Activated T-cell treated with anti-CD3 and anti-CD28 coated beads, Interleukin-2, amount 50 U/mL, for 4 hours (primary cell): Measurements from ENCODE around the gene ST7. TPM values are rescaled to one million over a fixed set of nuclear protein-coding genes. Genes with fewer than 3 reads are reported as not detected.
"Not testable (repeated sequence)": the region's sequence is repeated elsewhere in the genome, so short reads cannot be mapped to it uniquely, and the experiment has no call there.

ENCODE experiments used
- ATAC-seq, 2 donors: fragments of 200-7000 bp; cut with Tn5 transposase; one replicate each; pipeline ENCODE4 v1.10.0; 2021
- DNase-seq: peaks from one replicate; pipeline ENCODE4 v3.0.0-alpha.2; 2020
- H3K27me3 Mint-ChIP-seq: one replicate; pipeline ENCODE4 v1.8.0; 2021; ENCODE audit warnings: low read depth, mixed read lengths
- H3K36me3 Mint-ChIP-seq: one replicate; pipeline ENCODE4 v1.8.0; 2022; ENCODE audit warnings: mixed read lengths; ENCODE audit not compliant: insufficient read depth
- H3K4me1 Mint-ChIP-seq: one replicate; pipeline ENCODE4 v1.8.0; 2021; ENCODE audit warnings: low read depth, mixed read lengths
- H3K4me3 Mint-ChIP-seq: one replicate; pipeline ENCODE4 v1.8.0; 2021; ENCODE audit warnings: mild to moderate bottlenecking, moderate library complexity, mixed read lengths
- H3K9me3 Mint-ChIP-seq: one replicate; pipeline ENCODE4 v1.8.0; 2021; ENCODE audit warnings: mixed read lengths
- total RNA-seq, 3 donors: library from RNA; stranded (reverse); gene quantifications; one replicate each; pipeline ENCODE4 v1.2.1, GENCODE V29; 2021

The ST7 gene
- total RNA-seq, 3 donors from 2014 or later, result 7.7 to 10.5 (median 10.0) TPM

DNA sequence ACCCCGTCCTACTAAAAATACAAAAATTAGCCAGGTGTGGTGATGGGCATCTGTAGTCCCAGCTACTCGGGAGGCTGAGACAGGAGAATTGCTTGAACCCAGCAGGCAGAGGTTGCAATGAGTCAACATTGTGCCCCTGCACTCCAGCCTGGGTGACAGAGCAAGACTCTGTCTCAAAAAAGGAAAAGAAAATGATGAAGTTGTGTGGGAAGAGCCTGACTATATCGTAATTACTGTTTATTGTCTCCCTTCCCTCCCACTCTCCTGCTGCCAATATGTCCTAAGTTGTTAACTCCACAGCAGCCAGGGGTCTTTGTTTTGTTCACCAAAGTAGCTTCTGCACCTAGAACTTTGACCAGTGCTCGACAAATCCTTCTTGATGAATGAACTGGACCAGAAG lies 16.5 kb upstream of the ST7 start:
- not testable (repeated sequence) for H3K9me3 Mint-ChIP-seq, H3K36me3 Mint-ChIP-seq, H3K4me1 Mint-ChIP-seq, ATAC-seq, DNase-seq, H3K4me3 Mint-ChIP-seq
- peaks cover 23% of the 10 kb centered on the region for H3K27me3 Mint-ChIP-seq

DNA sequence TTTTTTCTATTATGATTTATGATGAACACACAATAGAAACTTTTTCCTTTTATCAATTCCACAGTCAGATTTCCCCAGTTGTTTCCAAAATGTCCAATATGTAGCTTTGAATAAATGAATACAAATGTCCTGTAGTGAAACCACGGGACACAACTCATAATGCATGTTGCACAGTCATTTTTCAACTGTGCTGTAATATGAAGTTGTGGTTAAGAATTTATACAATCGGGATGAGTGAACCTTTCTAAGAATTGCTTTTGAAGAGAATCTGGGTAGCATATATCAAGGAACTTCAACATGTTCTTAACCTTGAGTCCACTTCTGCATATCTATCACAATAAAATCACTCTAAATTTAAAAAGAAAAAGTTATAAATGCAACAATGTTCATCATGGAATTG lies 14.6 kb upstream of the ST7 start:
- ATAC-seq, result peak in 1 of 2 donors; percentile 50

GRCh38 chr7:116940689-116941370 lies 12.5 kb upstream of the ST7 start:
- no peak overlapping the region for H3K4me3 Mint-ChIP-seq

More for the DNA sequence above, 14.6 kb upstream of the ST7 start:
- no peaks in the 10 kb centered on the region for H3K36me3 Mint-ChIP-seq
- H3K4me1 Mint-ChIP-seq, result no peaks in the 10 kb centered on the region
- H3K4me3 Mint-ChIP-seq, result no peak overlapping the region
- no peak for DNase-seq
- no peaks in the 10 kb centered on the region for H3K9me3 Mint-ChIP-seq
- peaks cover 23% of the 10 kb centered on the region for H3K27me3 Mint-ChIP-seq

GRCh38 chr7:116942504-116942903 lies 10.8 kb upstream of the ST7 start:
- Mint-ChIP-seq H3K4me3 (no peak overlapping the region), H3K4me1 (no peaks in the 10 kb centered on the region), H3K27me3 (peaks cover 6% of the 10 kb centered on the region), H3K36me3 (no peaks in the 10 kb centered on the region), H3K9me3 (no peaks in the 10 kb centered on the region)
- ATAC-seq (no peak), DNase-seq (no peak)

More at GRCh38 chr7:116940689-116941370, 12.5 kb upstream of the ST7 start:
- no peaks in the 10 kb centered on the region for H3K4me1 Mint-ChIP-seq
- no peaks in the 10 kb centered on the region for H3K36me3 Mint-ChIP-seq
- ATAC-seq (no peak), DNase-seq (no peak)
- no peaks in the 10 kb centered on the region for H3K9me3 Mint-ChIP-seq
- H3K27me3 Mint-ChIP-seq, result peaks cover 14% of the 10 kb centered on the region

DNA sequence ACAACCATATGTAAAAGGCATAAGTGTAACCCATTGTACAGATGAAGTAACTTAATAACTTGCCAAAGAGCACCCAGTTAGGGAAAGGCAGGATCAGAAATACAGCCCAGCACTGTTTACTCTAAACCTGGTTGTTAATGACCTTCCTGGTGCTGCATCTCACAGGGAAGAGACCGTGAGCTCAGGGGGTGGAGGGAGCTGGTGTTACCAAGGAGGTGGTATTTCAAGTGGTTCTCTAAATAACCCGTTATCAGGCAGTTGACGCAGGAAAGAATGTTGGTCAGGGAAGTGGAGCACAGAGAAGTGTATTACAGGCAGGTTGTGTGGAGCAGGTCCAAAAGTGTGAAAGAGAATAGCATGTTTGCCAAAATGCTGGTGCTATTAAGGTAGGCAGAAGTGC lies 4.4 kb upstream of the ST7 start:
- ATAC-seq, result no peak
- Mint-ChIP-seq H3K4me1 (peaks cover 4% of the 10 kb centered on the region), H3K27me3 (peaks cover 2% of the 10 kb centered on the region), H3K36me3 (no peaks in the 10 kb centered on the region), H3K9me3 (no peaks in the 10 kb centered on the region), H3K4me3 (no peak overlapping the region)
- DNase-seq, result no peak

GRCh38 chr7:116949941-116950801 lies 3.1 kb upstream of the ST7 start:
- ATAC-seq (no peak), DNase-seq (no peak)
- H3K27me3 Mint-ChIP-seq, result peaks cover 2% of the 10 kb centered on the region
- no peaks in the 10 kb centered on the region for H3K36me3 Mint-ChIP-seq
- no peak overlapping the region for H3K4me3 Mint-ChIP-seq
- H3K4me1 Mint-ChIP-seq, result peaks cover 12% of the 10 kb centered on the region
- H3K9me3 Mint-ChIP-seq, result no peaks in the 10 kb centered on the region

GRCh38 chr7:116950889-116951351 lies 2.4 kb upstream of the ST7 start:
- no peaks in the 10 kb centered on the region for H3K9me3 Mint-ChIP-seq
- peaks cover 20% of the 10 kb centered on the region for H3K4me1 Mint-ChIP-seq
- ATAC-seq (no peak), DNase-seq (no peak)
- no peak overlapping the region for H3K4me3 Mint-ChIP-seq
- H3K27me3 Mint-ChIP-seq, result peaks cover 2% of the 10 kb centered on the region
- no peaks in the 10 kb centered on the region for H3K36me3 Mint-ChIP-seq

- no peaks in the 10 kb centered on the region for H3K36me3 Mint-ChIP-seq
- peaks cover 2% of the 10 kb centered on the region for H3K27me3 Mint-ChIP-seq
- no peaks in the 10 kb centered on the region for H3K9me3 Mint-ChIP-seq
- no peak for ATAC-seq
- no peak overlapping the region for H3K4me3 Mint-ChIP-seq
- H3K4me1 Mint-ChIP-seq, result peaks cover 26% of the 10 kb centered on the region
- no peak for DNase-seq
These were observed 1.7 kb upstream of the ST7 start for GRCh38 chr7:116951366-116952292.

GRCh38 chr7:116952635-116953371 lies 498 bp upstream of the ST7 start:
- DNase-seq, result no peak
- peak in 1 of 2 donors; percentile 4 for ATAC-seq
- Mint-ChIP-seq H3K27me3 (no peaks in the 10 kb centered on the region), H3K9me3 (no peaks in the 10 kb centered on the region), H3K4me1 (peaks cover 27% of the 10 kb centered on the region), H3K4me3 (peak overlapping the region; percentile 82), H3K36me3 (no peaks in the 10 kb centered on the region)

DNA sequence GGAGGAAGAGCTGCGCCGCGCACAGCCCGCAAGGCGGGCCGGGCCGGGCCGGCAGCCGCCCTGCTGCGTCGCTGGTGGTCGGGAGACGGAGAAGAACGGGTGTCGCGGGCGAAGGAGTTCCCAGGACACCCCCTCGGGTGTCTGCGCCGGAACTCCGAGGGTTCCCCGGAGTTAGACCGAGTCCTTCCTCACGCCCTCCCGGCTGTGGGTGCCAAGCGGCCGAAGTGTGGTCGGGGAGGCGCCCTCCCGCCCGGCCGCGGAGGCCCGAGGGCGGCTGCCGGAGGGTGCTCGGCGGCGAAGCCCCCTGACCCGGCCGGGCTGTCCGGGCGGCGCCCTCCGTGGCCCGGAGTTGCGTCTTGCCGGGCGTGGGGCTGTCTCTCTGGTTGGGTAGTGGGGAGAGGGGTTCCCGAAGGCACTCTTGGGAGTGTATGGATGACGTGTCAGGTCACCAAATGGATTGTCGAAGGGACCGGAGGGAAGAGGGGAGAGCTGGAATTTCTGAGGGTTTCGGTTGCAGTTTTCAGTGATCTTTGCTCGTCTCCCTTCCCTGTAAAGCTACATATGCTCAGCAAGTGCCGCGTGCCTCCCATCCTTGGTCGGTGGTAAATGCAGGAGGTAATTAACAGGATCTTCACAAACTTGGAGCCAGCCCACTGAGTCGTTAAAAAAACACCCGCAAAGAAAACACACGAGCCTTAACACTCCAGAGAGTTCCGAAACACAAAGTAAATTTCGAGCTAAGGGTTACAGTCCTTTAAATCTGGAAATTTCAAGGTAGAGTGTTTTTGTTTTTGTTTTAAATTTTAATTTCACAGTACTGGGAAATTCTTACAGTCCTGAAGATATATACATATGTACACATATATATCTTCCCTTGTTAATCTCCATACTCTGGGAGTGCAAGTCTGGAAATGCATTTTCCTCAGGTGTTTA lies 871 bp downstream of the ST7 start:
- no peak for DNase-seq
- Mint-ChIP-seq H3K36me3 (no peaks in the 10 kb centered on the region), H3K4me1 (peaks cover 27% of the 10 kb centered on the region), H3K27me3 (no peaks in the 10 kb centered on the region), H3K4me3 (peak overlapping the region; percentile 93), H3K9me3 (no peaks in the 10 kb centered on the region)
- peak; percentile 10 to 13 for ATAC-seq

- Mint-ChIP-seq H3K9me3 (no peaks in the 10 kb centered on the region), H3K4me3 (peak overlapping the region; percentile 93), H3K36me3 (no peaks in the 10 kb centered on the region), H3K27me3 (no peaks in the 10 kb centered on the region), H3K4me1 (peaks cover 27% of the 10 kb centered on the region)
- DNase-seq (no peak), ATAC-seq (no peak)
These were observed 2.0 kb downstream of the ST7 start for GRCh38 chr7:116955340-116955739.

DNA sequence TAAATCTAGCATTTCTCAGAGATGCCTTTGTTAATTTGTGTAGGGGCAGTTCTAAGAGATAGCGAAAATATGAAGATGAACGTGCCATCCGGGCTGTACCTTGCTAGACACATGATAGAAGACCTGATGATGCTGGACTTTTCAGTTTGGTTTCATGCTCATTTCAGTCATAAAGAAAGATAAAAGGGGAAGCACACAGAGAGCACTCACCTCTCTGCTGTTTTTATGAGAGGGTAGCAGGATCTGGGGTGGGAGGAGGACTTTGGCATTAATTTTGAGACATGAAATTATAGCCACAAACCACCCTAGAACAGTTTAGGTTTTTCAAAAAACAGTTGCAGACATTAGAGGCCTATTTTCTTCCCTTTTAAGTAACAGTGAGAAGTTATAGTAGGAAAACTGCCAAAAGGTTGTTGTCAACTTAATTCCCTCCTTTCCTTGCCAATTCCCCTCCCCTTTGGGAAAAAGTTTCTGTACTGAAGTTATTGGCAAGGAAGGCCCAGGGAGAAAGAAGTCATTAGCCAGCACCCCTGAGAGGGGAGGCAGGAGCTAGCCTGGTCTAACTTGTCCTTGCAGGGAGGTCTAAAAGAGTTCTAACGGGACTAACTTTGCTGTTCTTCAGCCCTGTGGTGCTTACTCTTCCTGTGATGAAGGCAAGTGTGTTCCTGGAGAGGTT lies 2.6 kb downstream of the ST7 start:
- ATAC-seq, result peak; percentile 10 to 41
- Mint-ChIP-seq H3K9me3 (no peaks in the 10 kb centered on the region), H3K36me3 (no peaks in the 10 kb centered on the region), H3K4me3 (no peak overlapping the region), H3K27me3 (no peaks in the 10 kb centered on the region), H3K4me1 (peaks cover 27% of the 10 kb centered on the region)
- DNase-seq, result no peak
